Uterus (tissue), 2 donors: ENCODE data around the gene AKAP10.

ENCODE experiments used
- POLR2A ChIP-seq, 2 donors: fragments of 450-650 bp; IDR thresholded peaks; one replicate each; pipeline ENCODE4 v1.6.1; 2016; ENCODE audit warnings: antibody characterized with exemption in 2 of 2, mild to moderate bottlenecking in 1 of 2, moderate library complexity in 1 of 2
- TF ChIP-seq, protein P1 (sequence below), 4 experiments: fragments of 200-600 bp in 2 of 4; fragments of 450-650 bp in 2 of 4; sonication (generic) in 2 of 4; IDR thresholded peaks; one replicate each; pipeline ENCODE4 v1.5.1; 2016 to 2019; ENCODE audit warnings: antibody characterized with exemption in 4 of 4, mild to moderate bottlenecking in 2 of 4, moderate library complexity in 1 of 4

DNA sequence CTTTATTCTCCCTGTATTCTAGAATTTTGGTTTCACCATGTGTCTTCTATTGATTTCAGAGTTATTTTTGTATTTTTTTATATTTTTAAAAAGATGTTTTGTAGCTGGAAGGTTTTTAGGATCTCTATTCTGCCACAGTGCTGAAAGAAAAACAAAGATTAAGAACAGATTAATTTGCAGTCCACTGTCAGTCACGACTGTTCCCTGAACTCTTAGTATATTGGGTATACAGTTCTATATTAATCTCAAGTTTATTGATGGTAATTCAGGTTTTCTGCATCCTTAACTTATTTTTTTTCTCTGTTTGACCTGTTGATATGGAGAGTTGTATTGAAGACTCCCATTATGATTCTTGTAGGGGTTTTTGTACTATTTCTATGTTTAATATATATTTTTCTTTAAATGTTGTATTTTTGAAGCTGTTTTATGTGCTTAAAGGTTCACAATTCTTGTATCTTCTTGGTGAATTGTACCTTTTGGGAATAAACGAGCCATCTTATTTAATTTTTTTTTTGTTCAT lies 34.4 kb upstream of the AKAP10 start:
- TF ChIP-seq, protein P1, sequence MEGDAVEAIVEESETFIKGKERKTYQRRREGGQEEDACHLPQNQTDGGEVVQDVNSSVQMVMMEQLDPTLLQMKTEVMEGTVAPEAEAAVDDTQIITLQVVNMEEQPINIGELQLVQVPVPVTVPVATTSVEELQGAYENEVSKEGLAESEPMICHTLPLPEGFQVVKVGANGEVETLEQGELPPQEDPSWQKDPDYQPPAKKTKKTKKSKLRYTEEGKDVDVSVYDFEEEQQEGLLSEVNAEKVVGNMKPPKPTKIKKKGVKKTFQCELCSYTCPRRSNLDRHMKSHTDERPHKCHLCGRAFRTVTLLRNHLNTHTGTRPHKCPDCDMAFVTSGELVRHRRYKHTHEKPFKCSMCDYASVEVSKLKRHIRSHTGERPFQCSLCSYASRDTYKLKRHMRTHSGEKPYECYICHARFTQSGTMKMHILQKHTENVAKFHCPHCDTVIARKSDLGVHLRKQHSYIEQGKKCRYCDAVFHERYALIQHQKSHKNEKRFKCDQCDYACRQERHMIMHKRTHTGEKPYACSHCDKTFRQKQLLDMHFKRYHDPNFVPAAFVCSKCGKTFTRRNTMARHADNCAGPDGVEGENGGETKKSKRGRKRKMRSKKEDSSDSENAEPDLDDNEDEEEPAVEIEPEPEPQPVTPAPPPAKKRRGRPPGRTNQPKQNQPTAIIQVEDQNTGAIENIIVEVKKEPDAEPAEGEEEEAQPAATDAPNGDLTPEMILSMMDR (IDR thresholded peaks at IDR 0.05), result no peak
- no peak for TF ChIP-seq POLR2A (IDR thresholded peaks at IDR 0.05)
